ENCODE data around the gene HCRTR1.

Gene HCRTR1

GRCh38 chr1:31598980-31599379 is 18.5 kb upstream of the HCRTR1 start:
- DNase-seq, result no peak

GRCh38 chr1:31600641-31601040 is 16.8 kb upstream of the HCRTR1 start:
- no peak for DNase-seq

GRCh38 chr1:31602081-31602480 is 15.4 kb upstream of the HCRTR1 start:
- no peak for DNase-seq

- peak; percentile 18 to 62 for DNase-seq
Observed at GRCh38 chr1:31605908-31606427, 11.5 kb upstream of the HCRTR1 start.

GRCh38 chr1:31607360-31607759 is 10.1 kb upstream of the HCRTR1 start:
- no peak for DNase-seq

DNA sequence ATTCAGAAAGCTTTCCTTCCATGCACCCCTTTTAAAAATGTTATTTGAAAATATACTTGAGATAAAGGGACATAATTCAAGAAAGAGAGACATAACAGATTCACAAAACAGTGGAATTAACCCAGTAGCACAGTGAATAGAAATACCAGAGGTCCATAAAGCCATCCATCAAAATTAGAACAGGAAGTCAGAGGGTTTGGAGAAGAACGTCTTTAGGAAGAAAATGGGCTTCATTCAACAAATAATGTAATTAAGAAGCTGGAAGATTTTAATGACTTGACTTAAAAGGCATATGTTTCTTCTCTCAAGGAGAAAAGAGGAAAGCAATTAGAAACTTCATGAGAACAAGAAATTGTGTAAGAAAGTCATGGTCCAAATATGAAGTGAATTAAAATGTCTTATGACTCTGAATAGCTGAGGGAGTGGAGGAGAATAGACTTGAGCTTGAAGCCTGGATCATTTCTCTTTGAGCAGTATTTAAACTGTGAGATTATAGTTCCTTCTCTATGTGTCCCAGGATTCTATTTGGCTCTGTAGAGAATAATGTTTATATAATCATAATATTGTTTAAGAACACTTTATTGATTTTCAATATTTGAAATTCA is 7.9 kb upstream of the HCRTR1 start:
- no peak for DNase-seq

DNA sequence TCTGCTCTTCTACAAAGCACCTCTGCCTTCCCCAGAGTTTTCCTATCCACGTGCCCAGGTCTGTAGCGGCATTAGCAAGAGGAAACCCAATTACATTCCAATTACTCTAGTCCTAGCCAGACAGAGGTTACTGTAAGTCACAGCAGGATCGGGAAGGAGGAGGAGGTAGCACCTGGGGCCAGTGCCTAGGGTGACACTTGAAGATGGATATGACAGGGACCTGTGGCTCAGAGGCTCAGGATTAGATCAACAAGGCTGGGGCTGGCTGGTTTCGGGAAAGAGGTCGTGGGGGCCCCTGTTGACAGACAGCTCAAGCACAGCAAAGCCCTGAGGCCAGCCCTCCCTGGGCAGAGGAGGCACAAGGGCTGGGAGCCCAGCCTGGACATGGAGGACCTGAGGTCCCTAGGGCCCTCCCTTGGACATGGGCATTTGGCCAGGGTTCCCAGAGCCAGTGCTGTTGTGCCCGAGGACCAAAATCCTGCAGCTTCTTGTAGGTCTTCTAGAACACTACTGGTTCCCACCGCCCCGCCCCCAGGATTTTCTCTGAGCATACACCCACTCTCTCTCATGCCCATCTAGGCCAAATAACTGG is 3.0 kb upstream of the HCRTR1 start:
- no peak for DNase-seq

GRCh38 chr1:31615414-31615813 is 2.1 kb upstream of the HCRTR1 start:
- DNase-seq, result no peak

DNA sequence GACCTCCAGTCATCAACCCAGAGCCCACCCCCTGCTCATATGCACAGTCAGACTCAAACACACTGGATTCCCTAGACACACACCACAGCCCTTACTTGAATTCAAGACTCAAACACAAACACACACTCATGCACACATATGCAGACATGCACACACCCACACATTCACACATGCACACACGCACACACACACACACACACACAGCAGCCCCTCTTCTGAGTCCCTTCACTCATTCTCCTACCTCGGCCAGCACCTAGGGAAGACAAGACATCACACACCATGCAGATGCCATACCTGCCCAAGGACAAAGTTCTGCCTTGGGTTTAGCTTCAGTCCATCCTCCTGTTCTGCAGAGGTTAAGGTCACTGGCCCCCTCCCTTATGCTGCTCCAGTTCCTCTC is 1.6 kb upstream of the HCRTR1 start:
- no peak for DNase-seq

GRCh38 chr1:31617916-31618746 is 642 bp downstream of the HCRTR1 start:
- DNase-seq, result peak; percentile 21 to 29

- DNase-seq, result no peak
Observed at GRCh38 chr1:31618916-31619846, 1.7 kb downstream of the HCRTR1 start.

GRCh38 chr1:31620631-31621497 is 3.4 kb downstream of the HCRTR1 start:
- DNase-seq, result no peak

- DNase-seq, result no peak
Observed at GRCh38 chr1:31621498-31621820, 4.0 kb downstream of the HCRTR1 start.

GRCh38 chr1:31621847-31622730 is 4.6 kb downstream of the HCRTR1 start:
- DNase-seq, result no peak

- DNase-seq, result no peak
Observed at GRCh38 chr1:31623365-31623764, 5.9 kb downstream of the HCRTR1 start.

DNA sequence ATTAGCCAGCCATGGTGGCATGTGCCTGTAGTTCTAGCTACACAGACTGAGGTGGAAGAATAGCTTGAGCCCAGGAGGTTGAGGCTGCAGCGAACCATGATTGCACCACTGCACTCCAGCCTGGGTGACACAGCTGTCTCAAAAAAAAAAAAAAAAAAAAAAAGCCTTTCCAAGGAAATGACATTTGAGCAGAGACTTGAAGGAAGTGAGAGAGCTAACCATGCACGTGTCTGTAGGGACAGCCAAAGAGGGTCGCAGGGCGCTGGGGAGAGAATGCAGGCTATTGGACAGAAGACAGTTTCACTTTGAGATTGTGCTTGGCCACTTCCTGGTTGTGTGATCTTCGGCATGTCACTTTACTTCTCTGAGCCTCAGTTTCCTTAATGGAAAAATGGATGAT is 6.8 kb downstream of the HCRTR1 start:
- DNase-seq, result no peak

GRCh38 chr1:31624731-31625514 is 7.4 kb downstream of the HCRTR1 start:
- DNase-seq, result no peak

- DNase-seq, result no peak
Observed at GRCh38 chr1:31625561-31626222, 8.2 kb downstream of the HCRTR1 start.

All from CD4-positive, alpha-beta T cell treated with Interferon alpha-2 for 1 hour (primary cell).